ENCODE measurements around the gene PAX7.

DNA sequence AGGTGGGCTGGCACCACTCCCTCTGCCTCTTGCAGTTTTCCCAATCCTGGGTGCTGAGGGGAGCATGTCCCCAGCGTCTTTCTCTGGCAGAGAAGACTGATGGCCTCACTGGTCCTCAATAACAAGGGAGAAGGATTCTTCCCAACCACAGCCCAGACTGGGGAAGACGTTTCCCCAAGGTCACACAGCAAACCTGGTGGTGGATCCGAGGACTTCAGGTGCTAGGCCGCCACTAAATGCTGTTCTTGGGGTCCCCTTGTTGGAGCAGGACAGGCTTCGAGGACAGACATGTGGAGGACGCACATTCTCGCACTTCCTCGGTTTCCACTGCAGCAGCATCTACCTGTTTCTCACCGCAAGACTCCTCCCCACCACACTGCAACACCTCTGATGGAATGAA lies 30.9 kb upstream of the PAX7 start:
- TF ChIP-seq POLR2AphosphoS5 (IDR thresholded peaks at IDR 0.05; ENCODE audit: insufficient read depth, low read depth, low read length) (no peak), GATA2 (IDR thresholded peaks at IDR 0.05; ENCODE audit: insufficient read depth, insufficient read length, low read depth, low read length) (no peak), POLR2A (IDR thresholded peaks at IDR 0.05; ENCODE audit: low read depth, low read length) (no peak), EZH2 (IDR thresholded peaks at IDR 0.05; ENCODE audit: borderline replicate concordance, low read depth, low read length, severe bottlenecking) (no peak)
- TF ChIP-seq, protein P1, sequence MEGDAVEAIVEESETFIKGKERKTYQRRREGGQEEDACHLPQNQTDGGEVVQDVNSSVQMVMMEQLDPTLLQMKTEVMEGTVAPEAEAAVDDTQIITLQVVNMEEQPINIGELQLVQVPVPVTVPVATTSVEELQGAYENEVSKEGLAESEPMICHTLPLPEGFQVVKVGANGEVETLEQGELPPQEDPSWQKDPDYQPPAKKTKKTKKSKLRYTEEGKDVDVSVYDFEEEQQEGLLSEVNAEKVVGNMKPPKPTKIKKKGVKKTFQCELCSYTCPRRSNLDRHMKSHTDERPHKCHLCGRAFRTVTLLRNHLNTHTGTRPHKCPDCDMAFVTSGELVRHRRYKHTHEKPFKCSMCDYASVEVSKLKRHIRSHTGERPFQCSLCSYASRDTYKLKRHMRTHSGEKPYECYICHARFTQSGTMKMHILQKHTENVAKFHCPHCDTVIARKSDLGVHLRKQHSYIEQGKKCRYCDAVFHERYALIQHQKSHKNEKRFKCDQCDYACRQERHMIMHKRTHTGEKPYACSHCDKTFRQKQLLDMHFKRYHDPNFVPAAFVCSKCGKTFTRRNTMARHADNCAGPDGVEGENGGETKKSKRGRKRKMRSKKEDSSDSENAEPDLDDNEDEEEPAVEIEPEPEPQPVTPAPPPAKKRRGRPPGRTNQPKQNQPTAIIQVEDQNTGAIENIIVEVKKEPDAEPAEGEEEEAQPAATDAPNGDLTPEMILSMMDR (IDR thresholded peaks at IDR 0.05; ENCODE audit: extremely low read depth in 1 of 2, insufficient read depth in 1 of 2, low read depth in 1 of 2, low read length in 2 of 2) = no peak
- TF ChIP-seq, protein P2, sequence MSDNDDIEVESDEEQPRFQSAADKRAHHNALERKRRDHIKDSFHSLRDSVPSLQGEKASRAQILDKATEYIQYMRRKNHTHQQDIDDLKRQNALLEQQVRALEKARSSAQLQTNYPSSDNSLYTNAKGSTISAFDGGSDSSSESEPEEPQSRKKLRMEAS (IDR thresholded peaks at IDR 0.05; ENCODE audit: insufficient read depth, insufficient read length) = no peak
